GM19099 (cell line): Measurements from ENCODE around the gene FAM50A.

Experiments
- POLR2A ChIP-seq: IDR thresholded peaks from 3 replicates; pipeline ENCODE4 v1.6.1; 2011; ENCODE audit warnings: low read depth; ENCODE audit not compliant: insufficient read length; ENCODE audit errors: extremely low read depth

Gene FAM50A

GRCh38 chrX:154495472-154495922, 51.6 kb downstream of the FAM50A start:
- TF ChIP-seq POLR2A, result no peak
